GM12801 (cell line): ENCODE results near the gene TLDC2.

Experiments used
- CTCF ChIP-seq: IDR thresholded peaks from one replicate; pipeline ENCODE4 v1.5.1; 2011; ENCODE audit warnings: control low read depth; ENCODE audit not compliant: insufficient read length; ENCODE audit errors: extremely low read depth

Gene TLDC2

GRCh38 chr20:36871640-36872570 is 4.0 kb upstream of the TLDC2 start:
- TF ChIP-seq CTCF, result no peak

GRCh38 chr20:36872852-36873251 is 3.1 kb upstream of the TLDC2 start:
- TF ChIP-seq CTCF, result no peak

- no peak for TF ChIP-seq CTCF
These were observed 2.3 kb upstream of the TLDC2 start for GRCh38 chr20:36873498-36874189.

- TF ChIP-seq CTCF, result no peak
These were observed 515 bp downstream of the TLDC2 start for GRCh38 chr20:36876473-36876833.

- TF ChIP-seq CTCF, result no peak
These were observed 3.0 kb downstream of the TLDC2 start for GRCh38 chr20:36878941-36879340.

- no peak for TF ChIP-seq CTCF
These were observed 4.9 kb downstream of the TLDC2 start for GRCh38 chr20:36880741-36881250.

GRCh38 chr20:36881331-36881730 is 5.4 kb downstream of the TLDC2 start:
- no peak for TF ChIP-seq CTCF
